Measurements from ENCODE around the gene FOXE1.

FOXE1 gene

DNA sequence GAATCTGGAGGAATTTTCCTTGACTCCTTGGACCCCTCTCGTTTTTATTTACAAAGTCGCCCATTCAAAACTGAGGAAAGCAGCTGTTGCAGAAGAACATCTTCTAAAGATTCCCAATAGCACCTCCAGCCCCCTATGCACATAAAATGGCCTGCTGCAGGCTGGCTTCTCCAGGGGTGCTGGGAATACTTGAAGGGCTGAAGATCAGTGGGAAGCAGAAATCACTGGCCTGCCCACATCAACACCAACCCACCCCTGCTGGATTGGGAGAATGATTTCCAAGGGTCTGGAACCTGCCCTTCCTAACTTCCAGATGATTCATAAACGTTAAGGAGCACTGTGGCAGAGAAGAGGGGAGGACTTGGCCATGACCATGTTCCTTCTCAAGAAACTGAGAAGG is 3.0 kb upstream of the FOXE1 start:
- TF ChIP-seq, protein P1, sequence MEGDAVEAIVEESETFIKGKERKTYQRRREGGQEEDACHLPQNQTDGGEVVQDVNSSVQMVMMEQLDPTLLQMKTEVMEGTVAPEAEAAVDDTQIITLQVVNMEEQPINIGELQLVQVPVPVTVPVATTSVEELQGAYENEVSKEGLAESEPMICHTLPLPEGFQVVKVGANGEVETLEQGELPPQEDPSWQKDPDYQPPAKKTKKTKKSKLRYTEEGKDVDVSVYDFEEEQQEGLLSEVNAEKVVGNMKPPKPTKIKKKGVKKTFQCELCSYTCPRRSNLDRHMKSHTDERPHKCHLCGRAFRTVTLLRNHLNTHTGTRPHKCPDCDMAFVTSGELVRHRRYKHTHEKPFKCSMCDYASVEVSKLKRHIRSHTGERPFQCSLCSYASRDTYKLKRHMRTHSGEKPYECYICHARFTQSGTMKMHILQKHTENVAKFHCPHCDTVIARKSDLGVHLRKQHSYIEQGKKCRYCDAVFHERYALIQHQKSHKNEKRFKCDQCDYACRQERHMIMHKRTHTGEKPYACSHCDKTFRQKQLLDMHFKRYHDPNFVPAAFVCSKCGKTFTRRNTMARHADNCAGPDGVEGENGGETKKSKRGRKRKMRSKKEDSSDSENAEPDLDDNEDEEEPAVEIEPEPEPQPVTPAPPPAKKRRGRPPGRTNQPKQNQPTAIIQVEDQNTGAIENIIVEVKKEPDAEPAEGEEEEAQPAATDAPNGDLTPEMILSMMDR (IDR thresholded peaks at IDR 0.05; ENCODE audit: insufficient read depth, low read length), result no peak
- Histone ChIP-seq H3K4me3 (replicated peaks; ENCODE audit: insufficient read depth, low read length) (no peak overlapping the region), H3K27ac (replicated peaks) (no peak overlapping the region), H3K27me3 (ENCODE audit: insufficient read depth, poor library complexity, severe bottlenecking) (peaks cover 84% of the 10 kb centered on the region)
- no peak for DNase-seq (ENCODE audit: low read depth in 1 of 2, low spot score in 1 of 2)

DNA sequence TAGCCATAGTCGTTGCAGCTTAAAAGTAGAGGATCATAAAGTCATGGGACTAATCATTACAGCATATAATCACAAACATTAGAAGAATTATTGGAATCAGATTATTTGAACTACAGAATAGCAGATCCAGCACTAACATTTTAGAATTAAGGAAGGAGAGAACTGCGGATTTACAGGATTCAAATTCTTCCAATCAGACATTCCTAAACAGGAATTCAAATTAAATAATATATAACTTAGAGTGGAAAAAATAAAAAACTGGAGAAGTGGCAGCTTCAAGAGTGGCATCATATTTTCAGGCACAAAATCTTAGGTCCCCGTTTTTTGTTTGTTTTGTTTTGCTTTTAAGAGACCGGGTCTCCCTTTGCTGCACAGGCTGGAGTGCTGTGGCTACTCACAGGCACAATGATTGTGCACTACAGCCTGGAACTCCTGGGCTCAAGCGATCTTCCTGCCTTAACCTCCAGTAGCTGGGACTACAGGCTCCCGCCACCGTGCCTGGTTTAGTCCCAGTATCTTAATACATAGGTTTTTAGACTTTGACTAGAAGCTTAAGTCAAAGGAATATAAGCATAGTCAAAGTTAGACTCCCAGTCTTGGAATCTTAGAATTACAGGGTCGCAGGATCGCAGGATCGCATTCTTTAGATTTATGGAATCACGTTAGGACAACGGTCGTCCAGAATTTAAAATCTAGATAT is 2.1 kb upstream of the FOXE1 start:
- DNase-seq (ENCODE audit: low read depth in 1 of 2, low spot score in 1 of 2), result no peak
- TF ChIP-seq, protein P1 (IDR thresholded peaks at IDR 0.05; ENCODE audit: insufficient read depth, low read length), result no peak
- TF ChIP-seq POLR2AphosphoS5 (IDR thresholded peaks at IDR 0.05; ENCODE audit: low read depth), result no peak
- no peak for TF ChIP-seq SPI1 (IDR thresholded peaks at IDR 0.05; ENCODE audit: borderline replicate concordance, low read depth)
- TF ChIP-seq, protein P2, sequence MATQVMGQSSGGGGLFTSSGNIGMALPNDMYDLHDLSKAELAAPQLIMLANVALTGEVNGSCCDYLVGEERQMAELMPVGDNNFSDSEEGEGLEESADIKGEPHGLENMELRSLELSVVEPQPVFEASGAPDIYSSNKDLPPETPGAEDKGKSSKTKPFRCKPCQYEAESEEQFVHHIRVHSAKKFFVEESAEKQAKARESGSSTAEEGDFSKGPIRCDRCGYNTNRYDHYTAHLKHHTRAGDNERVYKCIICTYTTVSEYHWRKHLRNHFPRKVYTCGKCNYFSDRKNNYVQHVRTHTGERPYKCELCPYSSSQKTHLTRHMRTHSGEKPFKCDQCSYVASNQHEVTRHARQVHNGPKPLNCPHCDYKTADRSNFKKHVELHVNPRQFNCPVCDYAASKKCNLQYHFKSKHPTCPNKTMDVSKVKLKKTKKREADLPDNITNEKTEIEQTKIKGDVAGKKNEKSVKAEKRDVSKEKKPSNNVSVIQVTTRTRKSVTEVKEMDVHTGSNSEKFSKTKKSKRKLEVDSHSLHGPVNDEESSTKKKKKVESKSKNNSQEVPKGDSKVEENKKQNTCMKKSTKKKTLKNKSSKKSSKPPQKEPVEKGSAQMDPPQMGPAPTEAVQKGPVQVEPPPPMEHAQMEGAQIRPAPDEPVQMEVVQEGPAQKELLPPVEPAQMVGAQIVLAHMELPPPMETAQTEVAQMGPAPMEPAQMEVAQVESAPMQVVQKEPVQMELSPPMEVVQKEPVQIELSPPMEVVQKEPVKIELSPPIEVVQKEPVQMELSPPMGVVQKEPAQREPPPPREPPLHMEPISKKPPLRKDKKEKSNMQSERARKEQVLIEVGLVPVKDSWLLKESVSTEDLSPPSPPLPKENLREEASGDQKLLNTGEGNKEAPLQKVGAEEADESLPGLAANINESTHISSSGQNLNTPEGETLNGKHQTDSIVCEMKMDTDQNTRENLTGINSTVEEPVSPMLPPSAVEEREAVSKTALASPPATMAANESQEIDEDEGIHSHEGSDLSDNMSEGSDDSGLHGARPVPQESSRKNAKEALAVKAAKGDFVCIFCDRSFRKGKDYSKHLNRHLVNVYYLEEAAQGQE (IDR thresholded peaks at IDR 0.05; ENCODE audit: insufficient replicate concordance, low read depth), result no peak
- TF ChIP-seq GABPA (IDR thresholded peaks at IDR 0.05; ENCODE audit: low read depth), result no peak
- H3K27ac ChIP-seq (replicated peaks), result no peak overlapping the region
- peaks cover 86% of the 10 kb centered on the region for H3K27me3 ChIP-seq (ENCODE audit: insufficient read depth, poor library complexity, severe bottlenecking)
- no peak overlapping the region for H3K4me3 ChIP-seq (replicated peaks; ENCODE audit: insufficient read depth, low read length)

DNA sequence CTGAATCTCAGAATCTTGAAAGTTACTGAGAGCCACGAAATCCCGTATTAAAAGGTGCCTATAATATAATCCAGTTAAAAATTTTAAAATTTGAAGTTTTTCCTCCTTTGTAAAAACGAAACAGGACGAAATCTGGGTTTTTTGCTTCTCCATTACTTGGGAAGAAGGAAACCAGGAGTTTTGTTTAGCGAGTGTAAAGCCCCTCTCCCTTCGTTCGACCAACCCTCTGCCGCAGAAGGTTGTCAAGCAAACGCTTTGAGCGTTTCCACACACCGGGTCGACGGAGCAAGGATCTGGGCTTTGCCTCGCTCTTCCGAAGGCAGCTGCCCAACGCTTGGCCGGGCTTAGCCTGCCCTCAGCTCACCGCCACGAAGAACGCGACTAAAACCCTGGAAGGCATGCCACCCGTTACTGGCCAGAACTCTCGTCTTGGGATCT is 1.6 kb upstream of the FOXE1 start:
- TF ChIP-seq GABPA (IDR thresholded peaks at IDR 0.05; ENCODE audit: low read depth), result no peak
- no peak for TF ChIP-seq POLR2AphosphoS5 (IDR thresholded peaks at IDR 0.05; ENCODE audit: low read depth)
- TF ChIP-seq SPI1 (IDR thresholded peaks at IDR 0.05; ENCODE audit: borderline replicate concordance, low read depth), result no peak
- TF ChIP-seq, protein P1 (IDR thresholded peaks at IDR 0.05; ENCODE audit: insufficient read depth, low read length), result no peak
- TF ChIP-seq, protein P2 (IDR thresholded peaks at IDR 0.05; ENCODE audit: insufficient replicate concordance, low read depth), result no peak
- no peak for DNase-seq (ENCODE audit: low read depth in 1 of 2, low spot score in 1 of 2)
- Histone ChIP-seq H3K27ac (replicated peaks) (no peak overlapping the region), H3K27me3 (ENCODE audit: insufficient read depth, poor library complexity, severe bottlenecking) (peaks cover 88% of the 10 kb centered on the region), H3K4me3 (replicated peaks; ENCODE audit: insufficient read depth, low read length) (no peak overlapping the region)

DNA sequence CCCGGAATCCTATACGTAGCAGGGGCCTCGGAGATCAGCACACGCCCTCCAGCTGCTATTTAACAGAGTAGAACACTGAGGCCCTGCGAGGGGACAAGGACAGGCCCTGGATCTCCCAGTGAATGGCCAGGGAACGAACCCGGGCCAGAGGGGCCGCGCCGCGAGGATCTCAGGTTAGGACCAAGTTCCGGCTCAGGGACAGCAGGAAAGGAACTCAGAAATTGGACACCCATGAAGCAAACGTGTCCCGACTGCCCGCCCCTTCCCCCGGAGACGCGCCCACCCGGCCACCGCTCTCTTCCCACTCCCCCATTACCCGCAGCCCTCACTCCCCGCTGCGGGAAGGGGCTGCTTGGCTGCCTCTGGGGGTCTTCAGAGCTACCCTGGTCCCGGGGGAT is 1.0 kb upstream of the FOXE1 start:
- no peak for TF ChIP-seq GABPA (IDR thresholded peaks at IDR 0.05; ENCODE audit: low read depth)
- TF ChIP-seq POLR2AphosphoS5 (IDR thresholded peaks at IDR 0.05; ENCODE audit: low read depth), result no peak
- TF ChIP-seq, protein P1 (IDR thresholded peaks at IDR 0.05; ENCODE audit: insufficient read depth, low read length), result no peak
- TF ChIP-seq SPI1 (IDR thresholded peaks at IDR 0.05; ENCODE audit: borderline replicate concordance, low read depth), result no peak
- TF ChIP-seq, protein P2 (IDR thresholded peaks at IDR 0.05; ENCODE audit: insufficient replicate concordance, low read depth), result no peak
- H3K4me3 ChIP-seq (replicated peaks; ENCODE audit: insufficient read depth, low read length), result no peak overlapping the region
- DNase-seq (ENCODE audit: low read depth in 1 of 2, low spot score in 1 of 2), result no peak
- H3K27me3 ChIP-seq (ENCODE audit: insufficient read depth, poor library complexity, severe bottlenecking), result peaks cover 88% of the 10 kb centered on the region
- H3K27ac ChIP-seq (replicated peaks), result no peak overlapping the region
